GM12891 (cell line): ENCODE data around the gene NUAK1.

Experiments used
- POLR2A ChIP-seq: IDR thresholded peaks from 2 replicates; pipeline ENCODE4 v1.6.1; 2011; ENCODE audit warnings: low read depth, low read length, control low read depth
- POLR2AphosphoS5 ChIP-seq: IDR thresholded peaks from 2 replicates; pipeline ENCODE4 v1.6.1; 2011; ENCODE audit warnings: low read depth, low read length, control low read depth
- SPI1 ChIP-seq: IDR thresholded peaks from 2 replicates; pipeline ENCODE4 v1.6.1; 2011; ENCODE audit warnings: low read depth, low read length, control low read depth

- no peak for TF ChIP-seq POLR2AphosphoS5
- TF ChIP-seq POLR2A: no peak
- no peak for TF ChIP-seq SPI1
Observed at GRCh38 chr12:106128585-106129328, 10.0 kb downstream of the NUAK1 start.
